NCI-H2227 treated with DMSO at 0.1 percent for 48 hours (cell line): ENCODE measurements around the gene AK8.

ENCODE experiments used
- DNase-seq: peaks from one replicate; lab custom pipeline; 2025; lab: John Stamatoyannopoulos, UW

Gene AK8

GRCh38 chr9:132857616-132858342, 20.3 kb downstream of the AK8 start:
- DNase-seq, result no peak

GRCh38 chr9:132857031-132857430, 21.1 kb downstream of the AK8 start:
- no peak for DNase-seq

GRCh38 chr9:132855904-132856303, 22.2 kb downstream of the AK8 start:
- no peak for DNase-seq

- no peak for DNase-seq
These were observed 23.3 kb downstream of the AK8 start for GRCh38 chr9:132854832-132855231.

GRCh38 chr9:132853482-132853881, 24.6 kb downstream of the AK8 start:
- no peak for DNase-seq

- no peak for DNase-seq
These were observed 28.8 kb downstream of the AK8 start for GRCh38 chr9:132849185-132849706.

- no peak for DNase-seq
These were observed 31.1 kb downstream of the AK8 start for GRCh38 chr9:132846918-132847515.

- no peak for DNase-seq
These were observed 31.8 kb downstream of the AK8 start for GRCh38 chr9:132846109-132846917.

GRCh38 chr9:132842124-132843044, 35.7 kb downstream of the AK8 start:
- no peak for DNase-seq

GRCh38 chr9:132840980-132841379, 37.1 kb downstream of the AK8 start:
- DNase-seq, result no peak

GRCh38 chr9:132838291-132838690, 39.8 kb downstream of the AK8 start:
- no peak for DNase-seq

- no peak for DNase-seq
These were observed 40.4 kb downstream of the AK8 start for GRCh38 chr9:132837501-132838286.

GRCh38 chr9:132834343-132834742, 43.7 kb downstream of the AK8 start:
- no peak for DNase-seq

GRCh38 chr9:132833550-132834121, 44.4 kb downstream of the AK8 start:
- DNase-seq, result peak; percentile 63

GRCh38 chr9:132832171-132832881, 45.8 kb downstream of the AK8 start:
- DNase-seq, result no peak

GRCh38 chr9:132828201-132828770, 49.8 kb downstream of the AK8 start:
- DNase-seq, result no peak

- no peak for DNase-seq
These were observed 50.7 kb downstream of the AK8 start for GRCh38 chr9:132827366-132827765.

- DNase-seq, result no peak
These were observed 51.3 kb downstream of the AK8 start for GRCh38 chr9:132826621-132827365.

- DNase-seq, result no peak
These were observed 52.0 kb downstream of the AK8 start for GRCh38 chr9:132826131-132826530.
